Measurements from ENCODE around the gene LRIT3.

Gene LRIT3

DNA sequence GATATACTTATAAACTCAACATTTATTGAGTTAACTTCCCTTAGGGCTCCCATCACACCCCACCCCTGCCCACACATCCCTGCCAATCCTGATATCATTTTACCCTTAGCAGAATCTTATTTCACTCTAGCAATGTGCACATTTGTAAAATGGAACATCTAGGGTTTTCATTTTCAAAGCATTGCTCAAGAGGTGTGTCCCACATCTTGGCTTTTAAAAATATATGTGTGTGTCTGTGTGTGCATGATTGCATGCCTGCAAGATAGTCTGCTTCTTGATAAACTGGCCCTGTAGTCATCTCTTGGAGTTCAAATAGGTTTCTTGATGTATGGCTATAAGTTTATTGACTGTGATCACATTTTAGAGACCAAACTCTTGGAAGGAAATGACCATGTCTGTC is 38.4 kb downstream of the LRIT3 start:
- ChIA-PET POLR2A (no interaction called here), CTCF (no interaction called here)
- DNase-seq (ENCODE audit: extremely low spot score), result no peak
- TF ChIP-seq, protein P1, sequence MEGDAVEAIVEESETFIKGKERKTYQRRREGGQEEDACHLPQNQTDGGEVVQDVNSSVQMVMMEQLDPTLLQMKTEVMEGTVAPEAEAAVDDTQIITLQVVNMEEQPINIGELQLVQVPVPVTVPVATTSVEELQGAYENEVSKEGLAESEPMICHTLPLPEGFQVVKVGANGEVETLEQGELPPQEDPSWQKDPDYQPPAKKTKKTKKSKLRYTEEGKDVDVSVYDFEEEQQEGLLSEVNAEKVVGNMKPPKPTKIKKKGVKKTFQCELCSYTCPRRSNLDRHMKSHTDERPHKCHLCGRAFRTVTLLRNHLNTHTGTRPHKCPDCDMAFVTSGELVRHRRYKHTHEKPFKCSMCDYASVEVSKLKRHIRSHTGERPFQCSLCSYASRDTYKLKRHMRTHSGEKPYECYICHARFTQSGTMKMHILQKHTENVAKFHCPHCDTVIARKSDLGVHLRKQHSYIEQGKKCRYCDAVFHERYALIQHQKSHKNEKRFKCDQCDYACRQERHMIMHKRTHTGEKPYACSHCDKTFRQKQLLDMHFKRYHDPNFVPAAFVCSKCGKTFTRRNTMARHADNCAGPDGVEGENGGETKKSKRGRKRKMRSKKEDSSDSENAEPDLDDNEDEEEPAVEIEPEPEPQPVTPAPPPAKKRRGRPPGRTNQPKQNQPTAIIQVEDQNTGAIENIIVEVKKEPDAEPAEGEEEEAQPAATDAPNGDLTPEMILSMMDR (IDR thresholded peaks at IDR 0.05; ENCODE audit: control extremely low read depth, extremely low read depth, low read depth, missing control alignments), result no peak

DNA sequence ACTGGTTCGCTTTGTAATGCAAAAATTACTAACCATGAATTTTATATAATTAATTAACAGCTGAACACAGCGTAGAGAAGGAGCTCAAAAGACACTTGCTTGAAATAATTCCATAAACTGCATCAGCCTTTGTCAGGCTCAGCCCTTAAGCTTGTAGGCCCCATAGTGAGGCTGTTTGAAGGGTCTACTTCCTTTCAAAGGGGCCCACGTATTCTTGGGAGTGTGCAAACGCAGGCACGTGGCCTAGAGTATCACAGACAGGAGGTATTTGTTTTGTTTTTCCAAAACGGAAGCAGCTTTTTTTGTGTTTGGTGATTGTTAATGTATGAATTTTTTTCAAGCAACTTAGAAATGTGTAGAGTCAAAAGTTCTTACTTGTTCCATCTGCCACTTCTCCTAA is 39.2 kb downstream of the LRIT3 start:
- no peak for DNase-seq (ENCODE audit: extremely low spot score)
- TF ChIP-seq, protein P1 (IDR thresholded peaks at IDR 0.05; ENCODE audit: control extremely low read depth, extremely low read depth, low read depth, missing control alignments), result no peak
- ChIA-PET POLR2A (no interaction called here), CTCF (no interaction called here)

DNA sequence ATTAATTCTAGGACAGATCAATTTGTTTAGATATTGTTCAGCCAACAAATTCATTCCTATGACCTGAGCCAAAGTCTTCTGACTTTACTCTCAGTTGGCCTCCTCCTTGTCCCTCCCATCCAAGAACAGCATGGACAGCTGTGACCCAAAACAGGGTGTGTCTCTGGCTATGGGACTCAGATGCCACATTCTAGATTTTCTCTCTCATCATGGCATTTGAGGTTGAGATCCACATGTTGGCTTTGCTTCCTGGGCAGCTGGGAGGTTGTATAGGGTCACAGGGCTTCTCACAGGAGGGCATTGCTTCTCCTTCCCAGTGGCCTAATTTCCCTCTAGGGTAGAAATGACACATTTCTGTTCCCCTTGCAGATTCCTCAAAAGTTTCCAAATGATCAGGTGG is 42.2 kb downstream of the LRIT3 start:
- ChIA-PET CTCF (interaction anchor here (1.5 kb wide), 1 partner anchor 16 kb away, joined by 4 read pairs; no protein-coding TSS in a partner anchor), POLR2A (no interaction called here)
- DNase-seq (ENCODE audit: extremely low spot score), result no peak
- TF ChIP-seq, protein P1 (IDR thresholded peaks at IDR 0.05; ENCODE audit: control extremely low read depth, extremely low read depth, low read depth, missing control alignments), result no peak

DNA sequence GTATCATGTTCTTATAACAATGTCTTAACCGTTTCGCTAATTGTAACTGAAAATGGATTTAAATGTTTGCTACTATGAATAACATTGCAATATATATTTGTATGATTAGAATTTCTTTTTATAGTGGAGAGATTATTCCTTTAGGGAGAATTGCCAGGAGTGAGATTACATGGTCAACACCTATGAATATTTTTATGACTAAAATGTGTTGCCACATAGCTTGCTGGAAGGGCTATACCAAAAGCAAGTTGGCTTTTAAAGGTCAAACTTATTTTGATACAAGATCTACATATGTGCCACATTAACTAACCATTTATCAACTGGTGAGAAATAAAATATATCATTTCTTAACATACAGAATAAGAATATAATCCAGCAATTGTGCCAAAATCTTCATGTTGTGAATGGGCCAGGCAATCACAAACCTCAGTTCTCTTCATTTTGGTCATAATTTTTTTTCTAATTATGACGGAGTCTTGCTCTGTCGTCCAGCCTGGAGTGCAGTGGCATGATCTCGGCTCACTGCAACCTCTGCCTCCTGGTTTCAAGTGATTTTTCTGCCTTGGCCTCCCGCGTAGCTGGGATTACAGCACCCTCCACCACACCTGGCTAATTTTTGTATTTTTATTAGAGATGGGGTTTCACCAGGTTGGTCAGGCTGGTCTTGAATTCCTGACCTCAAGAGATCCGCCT is 54.8 kb downstream of the LRIT3 start:
- DNase-seq (ENCODE audit: extremely low spot score), result no peak
- TF ChIP-seq, protein P1 (IDR thresholded peaks at IDR 0.05; ENCODE audit: control extremely low read depth, extremely low read depth, low read depth, missing control alignments), result no peak
- POLR2A ChIA-PET, result no interaction called here
- CTCF ChIA-PET, result interaction anchor here (1.4 kb wide), 1 partner anchor 9 kb away, joined by 4 read pairs; no protein-coding TSS in a partner anchor

DNA sequence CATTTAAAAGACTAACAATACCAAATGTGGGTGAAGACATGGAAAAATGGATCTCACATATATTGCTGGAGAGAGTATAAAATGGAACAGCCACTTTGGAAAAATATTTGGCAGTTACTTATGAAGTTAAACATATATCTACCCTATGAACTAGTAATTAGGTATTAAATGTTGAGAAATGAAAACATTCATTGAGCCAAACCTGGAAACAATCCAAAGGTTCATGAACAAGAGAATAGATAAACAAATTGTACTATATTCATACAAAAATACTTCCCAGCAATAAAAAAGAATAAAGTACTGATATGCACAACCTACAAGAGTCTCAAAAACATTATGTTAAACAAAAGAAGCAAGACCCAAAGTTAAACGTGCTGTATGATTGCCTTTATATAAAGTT is 60.8 kb downstream of the LRIT3 start:
- TF ChIP-seq, protein P1 (IDR thresholded peaks at IDR 0.05; ENCODE audit: control extremely low read depth, extremely low read depth, low read depth, missing control alignments), result no peak
- DNase-seq (ENCODE audit: extremely low spot score), result no peak
- POLR2A ChIA-PET, result no interaction called here
- CTCF ChIA-PET, result no interaction called here

DNA sequence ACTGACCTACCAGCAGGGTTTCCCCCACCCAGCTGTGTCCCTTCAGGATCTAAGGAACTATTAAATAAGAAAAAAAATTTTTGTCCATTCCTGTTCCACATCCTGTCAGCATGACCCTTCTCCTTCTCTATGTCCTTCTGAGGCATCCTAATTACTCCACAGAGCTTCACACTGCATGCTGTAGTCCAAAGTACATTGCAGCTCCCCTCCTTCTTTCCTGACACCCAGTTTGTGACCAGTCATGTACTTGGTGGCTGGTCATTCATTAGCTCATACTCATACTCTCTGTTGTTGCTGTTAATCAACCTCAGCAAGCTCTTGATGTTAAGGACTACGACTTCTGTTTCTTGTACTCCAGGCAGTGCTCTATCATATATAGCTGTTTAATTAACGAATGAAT is 62.3 kb downstream of the LRIT3 start:
- no peak for DNase-seq (ENCODE audit: extremely low spot score)
- ChIA-PET POLR2A (no interaction called here), CTCF (interaction anchor here (2.0 kb wide), 1 partner anchor 36 kb away, joined by 5 read pairs; no protein-coding TSS in a partner anchor)
- TF ChIP-seq, protein P1 (IDR thresholded peaks at IDR 0.05; ENCODE audit: control extremely low read depth, extremely low read depth, low read depth, missing control alignments), result no peak

All from GM10248 (cell line).